ENCODE data around the gene DGKH. TPM values are rescaled to one million over a fixed set of nuclear protein-coding genes. Genes with fewer than 3 reads are reported as not detected.

DGKH gene
- total and polyA plus RNA-seq, 5 donors, result 2.0 to 12.1 (median 6.3) TPM

- Histone ChIP-seq H3K4me3 (ENCODE audit: low read length) (no peak overlapping the region), H3K9me3 (ENCODE audit: control insufficient read depth, low read length) (no peaks in the 10 kb centered on the region), H3K27me3 (ENCODE audit: control insufficient read depth, insufficient read depth) (no peaks in the 10 kb centered on the region), H3K4me1 (ENCODE audit: control insufficient read depth, insufficient read depth, low read length) (peaks cover 2% of the 10 kb centered on the region), H3K27ac (ENCODE audit: low read length) (no peak overlapping the region)
- WGBS, result 84% methylated on average over 6 of the region's 6 CpGs
- ATAC-seq (no peak), DNase-seq (no peak)
- intact Hi-C loops (cut with DNase I), result no loop called here
These were observed 230.6 kb downstream of the DGKH start for GRCh38 chr13:42279080-42279479.

GRCh38 chr13:42279986-42280385 lies 231.5 kb downstream of the DGKH start:
- 51% methylated on average over 1 of the region's 1 CpG for WGBS
- H3K27me3 ChIP-seq (ENCODE audit: control insufficient read depth, insufficient read depth), result no peaks in the 10 kb centered on the region
- peaks cover 2% of the 10 kb centered on the region for H3K4me1 ChIP-seq (ENCODE audit: control insufficient read depth, insufficient read depth, low read length)
- intact Hi-C loops (cut with DNase I), result no loop called here
- no peaks in the 10 kb centered on the region for H3K9me3 ChIP-seq (ENCODE audit: control insufficient read depth, low read length)
- H3K4me3 ChIP-seq (ENCODE audit: low read length), result no peak overlapping the region
- DNase-seq (no peak), ATAC-seq (no peak)
- no peak overlapping the region for H3K27ac ChIP-seq (ENCODE audit: low read length)

- H3K4me3 ChIP-seq (ENCODE audit: low read length), result no peak overlapping the region
- ATAC-seq (peak in 1 of 2 donors; percentile 40), DNase-seq (no peak)
- no peak overlapping the region for H3K27ac ChIP-seq (ENCODE audit: low read length)
- no peaks in the 10 kb centered on the region for H3K27me3 ChIP-seq (ENCODE audit: control insufficient read depth, insufficient read depth)
- no peaks in the 10 kb centered on the region for H3K9me3 ChIP-seq (ENCODE audit: control insufficient read depth, low read length)
- intact Hi-C loops (cut with DNase I), result no loop called here
- peaks cover 2% of the 10 kb centered on the region for H3K4me1 ChIP-seq (ENCODE audit: control insufficient read depth, insufficient read depth, low read length)
- WGBS, result 80% methylated on average over 2 of the region's 2 CpGs
These were observed 232.1 kb downstream of the DGKH start for GRCh38 chr13:42280537-42280936.

GRCh38 chr13:42283574-42283973 lies 235.1 kb downstream of the DGKH start:
- Histone ChIP-seq H3K9me3 (ENCODE audit: control insufficient read depth, low read length) (no peaks in the 10 kb centered on the region), H3K4me1 (ENCODE audit: control insufficient read depth, insufficient read depth, low read length) (peaks cover 2% of the 10 kb centered on the region), H3K27me3 (ENCODE audit: control insufficient read depth, insufficient read depth) (no peaks in the 10 kb centered on the region), H3K27ac (ENCODE audit: low read length) (no peak overlapping the region), H3K4me3 (ENCODE audit: low read length) (no peak overlapping the region)
- intact Hi-C loops (cut with DNase I), result no loop called here
- DNase-seq (no peak), ATAC-seq (peak in 1 of 2 donors; percentile 62)
- 74% methylated on average over 3 of the region's 3 CpGs for WGBS

- Histone ChIP-seq H3K9me3 (ENCODE audit: control insufficient read depth, low read length) (no peaks in the 10 kb centered on the region), H3K27ac (ENCODE audit: low read length) (no peak overlapping the region), H3K27me3 (ENCODE audit: control insufficient read depth, insufficient read depth) (no peaks in the 10 kb centered on the region), H3K4me3 (ENCODE audit: low read length) (no peak overlapping the region), H3K4me1 (ENCODE audit: control insufficient read depth, insufficient read depth, low read length) (peaks cover 2% of the 10 kb centered on the region)
- WGBS, result 93% methylated on average over 3 of the region's 3 CpGs
- ATAC-seq (no peak), DNase-seq (no peak)
- intact Hi-C loops (cut with DNase I), result no loop called here
These were observed 235.6 kb downstream of the DGKH start for GRCh38 chr13:42284068-42284467.

Other genes starting within 250 kb of the DGKH start
- gene VWA8, start 87.5 kb upstream of the DGKH start, total RNA-seq, result 10 to 100 TPM; 33.0 to 41.7 (median 36.0) TPM
- 11.7 TPM for gene VWA8, start 87.5 kb upstream of the DGKH start, polyA plus RNA-seq
- gene AKAP11, start 223.5 kb downstream of the DGKH start, total RNA-seq, result 10 to 100 TPM; 30.2 to 41.3 (median 37.2) TPM
- gene AKAP11, start 223.5 kb downstream of the DGKH start, polyA plus RNA-seq, result 7.6 TPM

All from right cardiac atrium (tissue), 5 donors.